KBM-7 (cell line): ENCODE data around the gene RAB34.

Experiments used
- DNase-seq: peaks from one replicate; pipeline ENCODE4 v3.0.0-alpha.2; 2015
- in situ Hi-C: fragments of 300-500 bp; cut with MboI; formaldehyde crosslinking; loops from 2 replicates; pipeline ENCODE4 v1.14.3; 2020; ENCODE audit warnings: low sequenced_read_pairs, low pct_unique_long_range_greater_than_20kb, mixed read lengths

The RAB34 gene

GRCh38 chr17:28718333-28719020 is 809 bp upstream of the RAB34 start:
- DNase-seq = no peak
- in situ Hi-C loops = no loop called here

GRCh38 chr17:28716740-28717577 is 709 bp downstream of the RAB34 start:
- no peak for DNase-seq
- in situ Hi-C loops = no loop called here

DNA sequence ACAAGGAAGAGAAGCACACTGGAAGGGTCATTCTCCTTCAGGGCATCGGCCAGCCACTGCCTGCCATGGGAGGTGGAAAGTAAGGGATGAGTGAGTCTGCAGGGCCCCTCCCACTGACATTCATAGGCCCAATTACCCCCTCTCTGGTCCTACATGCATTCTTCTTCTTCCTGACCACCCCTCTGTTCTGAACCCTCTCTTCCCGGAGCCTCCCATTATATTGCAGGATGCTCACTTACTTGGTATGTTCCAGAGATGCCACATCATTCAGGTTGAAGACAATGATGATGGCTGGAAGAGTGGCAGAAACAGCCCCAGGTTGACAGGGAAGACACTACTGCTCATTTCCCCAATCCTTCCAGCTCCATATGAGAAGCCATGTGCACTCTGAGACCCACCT is 2.5 kb downstream of the RAB34 start:
- in situ Hi-C loops = no loop called here
- DNase-seq = no peak

GRCh38 chr17:28714281-28714680 is 3.4 kb downstream of the RAB34 start:
- DNase-seq = no peak
- in situ Hi-C loops = no loop called here

DNA sequence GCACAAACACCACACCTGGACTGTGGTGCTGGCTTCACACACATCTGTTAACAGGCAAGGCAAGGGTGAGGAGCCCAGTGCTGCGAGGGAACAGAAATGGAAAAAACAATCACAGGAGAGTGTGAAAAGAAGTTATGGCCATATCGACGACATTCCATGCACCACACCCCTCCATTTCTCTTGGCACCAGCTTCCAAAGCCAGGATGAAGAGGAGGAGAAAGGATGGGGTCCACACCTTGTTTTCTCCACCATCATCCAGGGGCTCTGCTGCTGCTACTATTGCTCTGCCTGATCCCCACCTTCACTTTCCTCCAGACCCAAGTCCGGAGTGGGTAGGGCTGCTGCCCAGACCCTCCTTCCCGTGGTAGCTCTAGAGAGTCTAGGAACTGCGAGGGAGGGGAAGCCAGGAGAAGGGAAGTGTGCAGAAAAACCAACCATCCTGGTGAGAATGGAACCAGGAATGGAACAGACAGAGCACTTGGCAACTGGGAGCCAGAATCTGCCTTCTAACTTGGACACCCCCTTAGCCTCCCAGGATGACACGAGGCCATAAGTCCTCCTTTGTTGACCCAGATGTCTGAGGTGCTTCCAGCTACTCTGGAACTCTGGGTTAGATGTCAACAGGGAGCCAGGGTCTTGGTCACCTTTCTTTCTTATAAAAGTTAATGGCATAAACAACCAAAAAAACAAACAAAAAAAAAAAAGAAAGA is 4.8 kb downstream of the RAB34 start:
- no peak for DNase-seq
- in situ Hi-C loops = no loop called here

DNA sequence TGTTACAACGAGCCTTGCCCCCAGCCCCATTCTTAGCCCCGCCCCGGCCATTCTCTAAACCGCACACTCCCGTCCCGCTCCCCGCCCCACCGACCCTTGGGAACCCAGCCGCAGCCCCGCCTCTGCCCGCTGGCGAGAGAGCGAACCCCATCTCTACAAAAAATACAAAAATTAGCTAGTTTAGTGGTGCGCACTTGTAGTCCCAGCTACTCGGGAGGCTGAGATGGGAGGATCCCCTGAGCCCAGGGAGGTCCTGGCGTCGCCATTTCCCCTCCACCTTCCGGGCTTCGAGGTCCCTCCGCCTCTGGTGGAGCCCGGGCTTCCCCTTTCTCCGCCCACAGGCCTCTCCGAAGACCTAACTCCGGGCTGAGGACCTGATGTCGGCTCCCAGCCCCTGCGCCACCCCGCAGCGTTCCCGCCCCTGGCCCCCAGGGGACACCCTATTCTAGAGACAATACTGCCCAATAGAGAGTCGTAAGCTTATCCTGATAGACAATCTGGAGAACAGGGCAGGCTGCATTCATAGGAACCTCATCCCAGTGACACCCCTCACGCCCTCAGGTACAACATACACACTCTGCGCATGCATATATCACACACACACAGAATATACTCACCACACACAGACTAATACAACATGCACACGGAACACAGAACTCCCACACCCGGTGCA is 5.5 kb downstream of the RAB34 start:
- in situ Hi-C loops = no loop called here

GRCh38 chr17:28711723-28712031 is 6.0 kb downstream of the RAB34 start, which contains the start of gene PROCA1:
Gene PROCA1, minus strand, starts transcription at chr17:28711888. Its CDS starts 228 bp downstream, at chr17:28711660.
- DNase-seq = no peak
- in situ Hi-C loops = no loop called here

More for the DNA sequence above, 5.5 kb downstream of the RAB34 start:
- DNase-seq = peak; percentile 81

GRCh38 chr17:28710861-28711722 is 6.6 kb downstream of the RAB34 start:
- DNase-seq = peak; percentile 95
- in situ Hi-C loops = no loop called here

DNA sequence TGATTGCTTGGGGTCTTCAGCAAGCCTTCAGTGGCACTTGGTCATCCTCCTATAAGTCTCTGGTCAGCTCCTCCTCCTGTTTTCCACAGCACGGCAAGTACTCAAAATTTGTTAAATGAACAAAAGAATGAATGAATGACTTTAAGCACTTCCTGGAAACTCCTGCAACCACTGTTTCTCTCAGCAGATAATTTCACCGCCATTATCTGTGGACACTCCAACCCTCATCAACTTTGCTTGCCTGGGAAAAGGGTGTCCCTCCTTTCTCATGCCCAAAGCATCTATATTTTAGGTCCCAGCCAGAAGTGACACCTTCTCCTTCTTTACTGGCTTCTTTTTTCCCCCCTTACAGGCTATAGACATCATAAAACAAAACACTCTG is 10.3 kb downstream of the RAB34 start:
- in situ Hi-C loops = no loop called here
- no peak for DNase-seq

DNA sequence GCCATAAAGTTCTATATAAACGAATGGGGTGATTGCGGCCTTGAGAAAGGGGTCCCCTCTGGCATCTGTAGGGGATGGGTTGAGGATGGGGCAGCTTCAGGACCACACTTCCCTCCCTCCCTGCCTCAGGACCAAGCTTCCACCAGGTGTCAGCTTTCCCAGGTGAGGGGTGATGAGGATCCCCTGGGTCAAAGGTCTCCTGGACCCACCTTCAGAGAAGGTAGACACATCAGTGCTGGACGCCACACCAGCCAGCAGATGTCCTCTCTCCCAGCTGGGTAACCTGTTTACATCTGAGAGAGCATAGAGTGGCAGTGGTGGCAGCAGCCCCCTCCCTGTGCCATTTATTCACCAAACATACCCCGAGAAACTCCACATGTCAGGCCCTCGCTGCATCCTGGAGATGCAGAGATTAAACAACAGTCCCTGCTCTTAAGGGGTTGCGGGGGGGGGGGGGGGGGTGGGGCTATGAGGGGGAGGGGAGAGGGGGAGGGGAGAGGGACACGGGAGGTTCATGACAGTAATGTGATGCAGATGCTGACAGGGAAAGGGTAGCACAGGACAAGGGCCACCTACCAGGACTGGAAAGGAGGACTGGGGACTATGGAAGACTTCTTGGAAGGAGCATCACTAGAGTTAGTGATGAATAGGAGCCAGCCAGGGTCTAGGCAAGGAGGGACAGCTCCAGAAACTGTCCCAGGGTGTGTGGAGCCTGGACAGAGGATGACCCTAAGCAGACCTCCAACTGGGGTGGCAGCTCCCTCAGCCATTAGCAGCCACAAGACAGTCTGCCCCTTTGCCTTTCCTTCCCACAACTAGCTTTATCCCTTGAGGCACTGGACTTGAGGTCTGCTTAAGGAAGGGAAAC is 11.0 kb downstream of the RAB34 start:
- in situ Hi-C loops = no loop called here

GRCh38 chr17:28705728-28706334 is 11.8 kb downstream of the RAB34 start:
- in situ Hi-C loops = no loop called here
- no peak for DNase-seq

More for the DNA sequence above, 11.0 kb downstream of the RAB34 start:
- DNase-seq = no peak

GRCh38 chr17:28705074-28705659 is 12.5 kb downstream of the RAB34 start:
- DNase-seq = no peak
- in situ Hi-C loops = no loop called here

DNA sequence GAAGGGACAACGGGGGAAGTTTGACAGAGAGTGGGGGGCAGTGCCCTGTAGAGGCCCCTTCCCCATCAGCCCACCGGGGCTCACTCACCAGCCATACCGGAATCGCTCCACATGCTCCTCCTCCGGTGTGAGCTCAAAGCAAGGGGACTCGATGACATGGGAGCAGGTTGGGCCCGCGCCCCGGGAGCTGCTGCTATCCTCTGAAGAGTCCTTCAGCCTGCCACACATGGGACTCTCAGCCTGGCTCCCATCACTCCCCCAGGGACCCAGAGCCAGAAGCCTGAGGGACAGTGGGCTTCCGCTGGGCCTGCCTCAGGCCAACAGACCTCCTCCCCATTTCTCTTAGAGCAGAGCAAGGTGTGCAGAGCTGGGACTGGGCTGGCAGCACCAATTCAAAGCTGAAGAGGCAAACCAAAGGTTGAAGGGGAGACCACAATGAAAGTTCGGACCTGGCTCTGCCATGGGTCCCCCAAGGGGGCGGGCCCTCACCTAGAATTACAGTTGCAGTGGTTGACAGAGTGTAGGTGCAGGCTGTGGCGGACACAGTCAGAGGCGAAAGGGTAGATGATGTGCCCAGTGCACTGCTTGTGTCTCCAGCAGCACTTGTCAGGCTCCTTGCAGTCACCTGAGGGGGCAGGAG is 13.3 kb downstream of the RAB34 start:
- in situ Hi-C loops = no loop called here
- no peak for DNase-seq

DNA sequence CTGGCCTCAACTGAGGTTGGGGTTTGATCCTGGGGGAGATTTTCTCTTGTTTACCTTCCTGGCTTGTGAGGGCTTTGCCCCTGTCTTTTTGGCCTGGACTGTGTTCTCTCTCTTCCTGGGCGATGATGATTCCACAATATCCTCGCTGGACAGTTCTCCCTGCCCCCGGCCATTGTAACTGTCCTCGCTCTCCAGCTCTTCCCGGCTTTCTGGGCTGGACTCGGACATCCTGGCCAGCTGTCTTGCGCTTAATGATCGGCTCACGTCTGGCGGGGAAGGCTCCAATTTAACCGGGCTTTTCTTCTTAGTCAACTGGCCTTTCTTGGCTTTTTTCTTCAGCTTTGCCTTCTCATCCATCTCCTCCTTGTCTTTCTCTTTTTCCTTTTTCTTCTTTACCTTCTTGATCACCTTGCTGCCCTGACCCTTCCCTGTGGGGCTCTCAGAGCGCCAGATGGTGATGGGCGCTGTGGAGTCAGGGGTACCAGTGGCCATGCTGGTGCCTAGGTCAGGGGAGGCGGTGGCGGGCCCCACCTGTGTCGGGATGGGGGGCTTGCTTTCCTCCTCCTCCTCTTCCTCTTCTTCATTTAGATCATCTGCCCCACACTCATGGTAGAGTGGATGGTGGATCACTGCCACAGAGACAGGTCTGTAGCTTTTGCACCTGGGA is 14.0 kb downstream of the RAB34 start:
- in situ Hi-C loops = no loop called here

DNA sequence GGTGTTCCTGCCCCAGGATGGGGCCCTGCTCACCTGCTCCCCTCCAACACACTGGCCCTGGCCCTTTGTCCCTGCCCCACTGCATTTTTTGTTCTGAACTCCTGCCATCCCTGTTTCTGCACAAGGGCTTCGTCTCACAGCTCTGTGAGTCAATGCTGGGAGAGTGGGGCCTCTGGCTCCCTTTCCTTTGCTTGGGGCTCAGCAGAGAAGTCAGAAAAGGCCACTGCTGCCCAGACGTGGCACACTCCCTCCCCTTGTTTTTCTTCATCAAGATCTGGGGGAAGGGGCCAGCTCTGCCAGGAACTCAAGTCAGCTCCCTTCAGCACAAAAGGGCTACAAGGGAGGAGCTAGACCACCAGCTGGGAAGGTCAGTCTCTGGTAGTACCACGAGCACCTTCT is 14.9 kb downstream of the RAB34 start:
- no peak for DNase-seq
- in situ Hi-C loops = no loop called here

More for the DNA sequence above, 14.0 kb downstream of the RAB34 start:
- no peak for DNase-seq
